ENCODE results near the gene SEMA7A.

The SEMA7A gene

GRCh38 chr15:74434263-74435136 lies 742 bp upstream of the SEMA7A start:
- Histone ChIP-seq H3K4me3 (ENCODE audit: low read length) (peak overlapping the region; percentile 73), H3K9ac (ENCODE audit: low read length) (peak overlapping the region; percentile 90), H3K9me3 (ENCODE audit: insufficient read depth, low read length) (no peaks in the 10 kb centered on the region), H3K4me1 (ENCODE audit: low read length) (peaks cover 69% of the 10 kb centered on the region), H4K20me1 (ENCODE audit: insufficient read depth, low read length) (peaks cover 34% of the 10 kb centered on the region), H3K36me3 (replicated peaks; ENCODE audit: low read depth, low read length) (peaks cover 40% of the 10 kb centered on the region), H3K27me3 (ENCODE audit: low read depth, low read length) (no peaks in the 10 kb centered on the region), H3K27ac (ENCODE audit: low read length) (peak overlapping the region; percentile 88), H2AFZ (ENCODE audit: low read depth, low read length) (no peak overlapping the region), H3K4me2 (ENCODE audit: low read length) (peak overlapping the region; percentile 94), H3K79me2 (ENCODE audit: low read length) (peaks cover 69% of the 10 kb centered on the region)
- TF ChIP-seq EZH2phosphoT487 (IDR thresholded peaks at IDR 0.05; ENCODE audit: low read depth), result no peak
- TF ChIP-seq CTCF (IDR thresholded peaks at IDR 0.05; ENCODE audit: low read depth, low read length), result no peak

GRCh38 chr15:74432968-74433591 lies 678 bp downstream of the SEMA7A start:
- H3K9ac ChIP-seq (ENCODE audit: low read length), result peak overlapping the region; percentile 99
- H4K20me1 ChIP-seq (ENCODE audit: insufficient read depth, low read length), result peaks cover 48% of the 10 kb centered on the region
- peaks cover 83% of the 10 kb centered on the region for H3K79me2 ChIP-seq (ENCODE audit: low read length)
- TF ChIP-seq EZH2phosphoT487 (IDR thresholded peaks at IDR 0.05; ENCODE audit: low read depth), result no peak
- no peak for TF ChIP-seq CTCF (IDR thresholded peaks at IDR 0.05; ENCODE audit: low read depth, low read length)
- H3K27me3 ChIP-seq (ENCODE audit: low read depth, low read length), result no peaks in the 10 kb centered on the region
- H3K36me3 ChIP-seq (replicated peaks; ENCODE audit: low read depth, low read length), result peaks cover 54% of the 10 kb centered on the region
- H3K4me2 ChIP-seq (ENCODE audit: low read length), result peak overlapping the region; percentile 95
- no peak overlapping the region for H2AFZ ChIP-seq (ENCODE audit: low read depth, low read length)
- H3K4me3 ChIP-seq (ENCODE audit: low read length), result peak overlapping the region; percentile 95
- peaks cover 73% of the 10 kb centered on the region for H3K4me1 ChIP-seq (ENCODE audit: low read length)
- no peaks in the 10 kb centered on the region for H3K9me3 ChIP-seq (ENCODE audit: insufficient read depth, low read length)
- H3K27ac ChIP-seq (ENCODE audit: low read length), result peak overlapping the region; percentile 85

GRCh38 chr15:74432271-74432967 lies 1.3 kb downstream of the SEMA7A start:
- Histone ChIP-seq H3K4me3 (ENCODE audit: low read length) (peak overlapping the region; percentile 95), H2AFZ (ENCODE audit: low read depth, low read length) (no peak overlapping the region)

More at GRCh38 chr15:74432271-74432967, 1.3 kb downstream of the SEMA7A start:
- H3K4me1 ChIP-seq (ENCODE audit: low read length), result peaks cover 77% of the 10 kb centered on the region
- peak overlapping the region; percentile 95 for H3K4me2 ChIP-seq (ENCODE audit: low read length)
- peaks cover 61% of the 10 kb centered on the region for H3K36me3 ChIP-seq (replicated peaks; ENCODE audit: low read depth, low read length)
- H3K27me3 ChIP-seq (ENCODE audit: low read depth, low read length), result no peaks in the 10 kb centered on the region
- H3K79me2 ChIP-seq (ENCODE audit: low read length), result peaks cover 89% of the 10 kb centered on the region
- H3K9ac ChIP-seq (ENCODE audit: low read length), result peak overlapping the region; percentile 99
- H4K20me1 ChIP-seq (ENCODE audit: insufficient read depth, low read length), result peaks cover 55% of the 10 kb centered on the region
- peak overlapping the region; percentile 85 for H3K27ac ChIP-seq (ENCODE audit: low read length)
- TF ChIP-seq CTCF (IDR thresholded peaks at IDR 0.05; ENCODE audit: low read depth, low read length) (no peak), EZH2phosphoT487 (IDR thresholded peaks at IDR 0.05; ENCODE audit: low read depth) (no peak)
- H3K9me3 ChIP-seq (ENCODE audit: insufficient read depth, low read length), result no peaks in the 10 kb centered on the region

Measured in OCI-LY3 (cell line).